GM19025 (cell line): ENCODE measurements around the gene RBMY1D.
"Not testable (repeated sequence)": the region's sequence is repeated elsewhere in the genome, so short reads cannot be mapped to it uniquely, and the experiment has no call there.

Experiments used
- ATAC-seq: cut with Tn5 transposase; IDR thresholded peaks from one replicate; pipeline ENCODE4 v1.9.1; 2021; ENCODE audit warnings: mild to moderate bottlenecking, low read depth, moderate library complexity; ENCODE audit not compliant: unreplicated experiment

RBMY1D gene

DNA sequence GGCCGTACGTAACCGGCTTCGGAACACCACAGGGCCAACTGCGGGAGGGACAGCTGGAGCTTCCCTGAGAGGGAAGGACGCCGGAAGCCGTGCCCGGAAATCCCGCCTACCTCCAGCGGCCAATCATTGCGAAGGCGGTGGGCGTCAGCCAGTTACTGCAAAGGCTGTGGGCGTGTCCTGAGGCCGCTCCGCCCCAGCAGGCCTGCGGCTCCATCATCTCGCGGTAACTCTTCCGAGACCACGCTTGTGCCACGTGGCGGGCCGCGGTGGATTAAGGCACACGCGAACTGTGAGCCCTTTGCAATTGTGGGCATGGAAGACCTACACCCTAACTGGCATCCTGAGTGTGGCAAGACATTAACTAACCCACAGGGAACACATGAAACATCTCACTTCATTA lies at the start of gene RBMY1D:
TSS of gene RBMY1D (minus strand) at position 101 of the 400 bp plus-strand sequence. CDS start 2,013 bp downstream, outside the sequence.
- not testable (repeated sequence) for ATAC-seq

DNA sequence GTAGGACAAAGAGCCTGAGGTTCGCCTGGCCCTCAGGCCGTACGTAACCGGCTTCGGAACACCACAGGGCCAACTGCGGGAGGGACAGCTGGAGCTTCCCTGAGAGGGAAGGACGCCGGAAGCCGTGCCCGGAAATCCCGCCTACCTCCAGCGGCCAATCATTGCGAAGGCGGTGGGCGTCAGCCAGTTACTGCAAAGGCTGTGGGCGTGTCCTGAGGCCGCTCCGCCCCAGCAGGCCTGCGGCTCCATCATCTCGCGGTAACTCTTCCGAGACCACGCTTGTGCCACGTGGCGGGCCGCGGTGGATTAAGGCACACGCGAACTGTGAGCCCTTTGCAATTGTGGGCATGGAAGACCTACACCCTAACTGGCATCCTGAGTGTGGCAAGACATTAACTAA lies 23.6 kb upstream of the RBMY1D start, which contains the start of gene RBMY1E:
TSS of gene RBMY1E (minus strand) at position 101 of the 400 bp plus-strand sequence. CDS start 1,978 bp downstream, outside the sequence.
- not testable (repeated sequence) for ATAC-seq

DNA sequence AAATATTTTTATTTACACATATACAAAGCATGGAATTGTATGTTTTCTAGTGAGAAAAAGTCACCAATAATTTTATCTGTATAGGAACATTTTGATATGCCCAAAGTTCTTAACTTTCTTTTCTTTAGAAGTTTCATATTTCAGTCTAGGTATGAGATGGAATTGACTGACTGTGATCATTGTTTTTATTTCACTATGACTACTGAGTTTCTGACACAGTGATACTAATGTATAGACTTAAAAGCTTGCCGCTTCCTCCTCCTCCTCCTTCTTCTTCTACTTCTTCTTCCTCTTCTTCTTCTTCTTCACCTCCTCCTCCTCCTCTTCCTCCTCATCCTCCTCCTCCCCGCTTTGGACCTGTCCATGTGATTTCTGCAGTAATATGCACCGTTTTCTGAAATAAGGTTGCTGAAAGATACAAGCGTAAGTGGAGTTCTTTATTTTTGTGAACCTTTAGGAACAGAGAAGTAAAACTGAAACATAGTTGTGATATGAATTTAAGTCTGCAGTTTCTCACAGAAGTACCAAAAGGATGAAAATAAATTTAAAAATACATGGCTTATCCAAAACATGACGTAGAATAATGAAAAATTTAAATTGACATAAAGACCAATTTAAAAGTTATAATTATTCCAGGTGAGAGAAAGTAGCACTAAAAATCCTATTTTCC lies 24.8 kb downstream of the RBMY1D start:
- peak; percentile 64 for ATAC-seq

DNA sequence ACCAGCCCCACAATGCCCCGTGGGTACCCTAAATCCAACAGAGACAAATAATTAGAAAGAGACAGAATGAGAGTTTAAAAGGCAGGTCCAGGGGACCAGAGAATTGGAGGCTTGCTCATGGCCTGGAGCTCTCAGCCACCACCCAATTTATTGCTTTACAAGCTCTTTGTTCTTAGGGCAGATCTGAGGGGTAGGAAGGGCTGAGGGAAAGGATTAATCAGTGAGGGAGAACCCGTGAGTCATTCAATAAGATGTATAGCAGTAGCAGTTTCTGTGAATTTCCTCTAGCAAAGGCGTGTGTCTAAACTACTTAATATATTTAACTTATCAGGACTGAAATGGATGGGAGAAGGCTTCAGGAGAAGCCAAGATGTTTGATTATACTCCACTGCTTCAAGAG lies 48.8 kb downstream of the RBMY1D start:
- ATAC-seq: no peak

DNA sequence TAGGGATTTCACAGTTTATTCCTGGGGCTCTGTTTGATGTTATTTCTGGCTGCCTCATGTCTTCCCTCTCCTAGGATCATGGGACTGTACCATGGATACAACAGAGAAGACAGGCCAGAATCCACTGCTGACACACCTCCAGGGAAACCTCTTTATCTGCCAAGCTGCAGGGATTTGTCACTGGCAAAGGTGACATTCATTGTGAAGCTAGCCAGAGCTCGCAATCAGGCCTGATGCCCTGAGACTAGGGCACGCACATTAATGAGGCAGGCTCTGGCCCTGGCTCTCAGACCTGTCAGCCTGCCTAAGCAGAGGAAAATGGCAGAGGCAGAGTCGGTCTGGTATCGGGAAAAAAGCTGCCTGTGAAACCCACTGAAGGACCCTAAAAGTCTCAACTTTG lies 52.2 kb downstream of the RBMY1D start:
- ATAC-seq: no peak

DNA sequence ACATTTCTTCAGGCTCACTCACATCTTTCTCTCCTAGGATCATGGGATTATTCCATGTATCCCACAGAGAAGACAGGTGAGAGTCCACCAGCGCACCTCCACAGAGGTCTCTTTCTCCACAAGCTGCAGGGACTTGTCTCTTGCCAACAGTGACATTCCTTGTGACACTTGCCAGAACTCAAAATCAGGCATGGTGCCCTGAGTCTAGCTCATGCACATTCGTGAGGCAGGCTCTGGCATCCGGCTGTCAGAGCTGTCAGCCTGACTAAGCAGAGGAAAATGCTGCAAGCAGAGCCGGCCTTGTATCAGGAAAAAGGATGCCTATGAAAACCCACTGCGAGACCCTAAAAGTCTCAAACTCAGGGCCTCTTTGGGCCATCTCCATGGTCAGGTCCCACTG lies 54.8 kb downstream of the RBMY1D start:
- ATAC-seq: no peak

DNA sequence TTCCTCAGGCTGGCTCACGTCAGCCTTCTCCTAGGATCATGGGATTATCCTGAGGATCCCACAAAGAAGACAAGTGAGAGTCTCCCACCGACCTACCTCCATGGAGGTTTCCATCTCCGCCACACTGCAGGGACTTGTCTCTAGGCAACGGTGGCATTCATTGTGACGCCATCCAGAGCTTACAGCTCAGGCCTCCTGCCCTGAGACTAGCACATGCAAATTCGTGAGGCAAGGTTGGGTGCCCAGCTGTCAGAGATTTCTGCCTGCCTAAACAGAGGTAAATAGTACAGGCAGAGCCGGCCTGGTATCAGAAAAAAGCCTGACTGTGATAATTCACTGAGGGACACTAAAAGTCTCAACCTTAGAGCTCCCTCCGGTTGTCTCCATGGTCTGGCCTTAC lies 58.0 kb downstream of the RBMY1D start:
- ATAC-seq: no peak

DNA sequence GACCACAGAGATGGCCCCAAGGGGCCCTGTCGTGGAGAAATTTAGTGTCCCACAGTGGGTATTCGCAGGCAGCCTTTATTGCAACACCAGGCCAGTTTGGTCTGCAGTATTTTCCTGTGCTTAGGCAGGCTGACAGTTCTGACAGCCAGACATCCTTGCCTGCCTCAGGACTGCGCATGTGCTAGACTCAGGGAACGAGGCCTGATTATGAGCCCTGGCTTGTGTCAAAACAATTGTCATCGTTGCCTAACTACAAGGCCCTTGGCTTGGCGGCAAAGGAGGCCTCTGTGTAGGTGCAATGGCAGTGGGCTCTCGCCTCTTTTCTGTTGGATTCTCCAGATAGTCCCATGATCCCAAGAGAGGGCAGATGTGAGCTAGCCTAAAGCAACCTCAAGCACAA lies 59.3 kb downstream of the RBMY1D start:
- ATAC-seq: no peak
